Hepatic stellate cell (primary cell): ENCODE measurements around the gene DYNC1H1.
A peak's percentile ranks its signal among the peaks of the same experiment; 100 is the strongest.

Experiments used
- DNase-seq: peaks from one replicate; pipeline ENCODE4 v3.0.0; 2011; ENCODE audit warnings: low spot score

The DYNC1H1 gene

DNA sequence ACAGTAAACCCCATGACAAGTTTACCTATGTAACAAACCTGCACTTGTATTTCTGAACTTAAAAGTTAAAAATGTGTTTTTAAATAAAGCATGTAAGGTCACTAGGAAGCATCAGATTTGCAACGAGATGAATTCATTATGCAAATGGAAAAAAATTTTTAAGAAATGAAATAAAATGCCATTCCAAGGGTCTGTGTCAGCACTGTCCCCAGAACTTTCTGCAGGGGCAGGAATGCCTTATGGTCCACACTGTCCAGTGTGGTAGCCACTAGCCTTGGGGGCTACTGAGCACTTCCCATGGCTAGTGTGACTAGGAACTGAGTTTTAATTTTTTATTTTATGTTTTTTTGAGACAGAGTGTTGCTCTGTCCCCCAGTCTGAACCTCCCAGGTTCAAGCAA lies 73.3 kb downstream of the DYNC1H1 start:
- no peak for DNase-seq

DNA sequence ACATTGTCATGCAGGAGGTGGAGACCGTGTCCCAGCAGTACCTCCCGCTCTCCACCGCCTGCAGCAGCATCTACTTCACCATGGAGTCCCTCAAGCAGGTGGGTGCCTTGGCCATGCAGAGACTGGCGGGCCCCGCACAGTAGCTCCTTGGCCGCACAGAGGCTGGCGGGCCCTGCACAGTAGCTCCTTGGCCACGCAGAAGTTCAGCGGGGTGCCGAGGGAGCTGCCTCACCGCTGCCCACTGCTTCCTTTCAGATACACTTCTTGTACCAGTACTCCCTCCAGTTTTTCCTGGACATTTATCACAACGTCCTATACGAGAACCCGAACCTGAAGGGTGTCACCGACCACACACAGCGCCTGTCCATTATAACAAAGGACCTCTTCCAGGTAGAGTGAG lies 74.8 kb downstream of the DYNC1H1 start:
- DNase-seq: no peak

- no peak for DNase-seq
Observed at GRCh38 chr14:102040153-102040552, 75.8 kb downstream of the DYNC1H1 start.

GRCh38 chr14:102042699-102043098 lies 78.3 kb downstream of the DYNC1H1 start:
- no peak for DNase-seq

GRCh38 chr14:102043251-102044025 lies 79.1 kb downstream of the DYNC1H1 start:
- DNase-seq: no peak

DNA sequence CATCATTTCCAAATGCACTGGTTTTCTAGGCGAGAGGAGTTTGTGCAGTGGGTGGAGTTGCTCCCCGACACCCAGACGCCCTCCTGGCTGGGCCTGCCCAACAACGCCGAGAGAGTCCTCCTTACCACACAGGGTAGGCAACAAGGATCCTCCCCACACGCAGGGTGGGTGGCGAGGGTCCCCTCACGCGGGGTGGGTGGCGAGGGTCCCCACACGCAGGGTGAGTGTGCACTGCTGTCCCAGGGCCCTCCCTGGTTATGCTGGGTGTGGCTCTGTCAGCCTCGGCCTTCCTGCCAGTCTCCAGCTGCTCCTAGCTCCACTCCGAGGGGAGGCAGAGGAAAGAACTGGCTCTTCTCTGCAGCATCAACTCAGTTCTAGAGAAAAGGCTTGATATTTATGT lies 80.2 kb downstream of the DYNC1H1 start:
- DNase-seq: no peak

- peak; percentile 48 for DNase-seq
Observed at GRCh38 chr14:102046337-102047278, 82.2 kb downstream of the DYNC1H1 start.

DNA sequence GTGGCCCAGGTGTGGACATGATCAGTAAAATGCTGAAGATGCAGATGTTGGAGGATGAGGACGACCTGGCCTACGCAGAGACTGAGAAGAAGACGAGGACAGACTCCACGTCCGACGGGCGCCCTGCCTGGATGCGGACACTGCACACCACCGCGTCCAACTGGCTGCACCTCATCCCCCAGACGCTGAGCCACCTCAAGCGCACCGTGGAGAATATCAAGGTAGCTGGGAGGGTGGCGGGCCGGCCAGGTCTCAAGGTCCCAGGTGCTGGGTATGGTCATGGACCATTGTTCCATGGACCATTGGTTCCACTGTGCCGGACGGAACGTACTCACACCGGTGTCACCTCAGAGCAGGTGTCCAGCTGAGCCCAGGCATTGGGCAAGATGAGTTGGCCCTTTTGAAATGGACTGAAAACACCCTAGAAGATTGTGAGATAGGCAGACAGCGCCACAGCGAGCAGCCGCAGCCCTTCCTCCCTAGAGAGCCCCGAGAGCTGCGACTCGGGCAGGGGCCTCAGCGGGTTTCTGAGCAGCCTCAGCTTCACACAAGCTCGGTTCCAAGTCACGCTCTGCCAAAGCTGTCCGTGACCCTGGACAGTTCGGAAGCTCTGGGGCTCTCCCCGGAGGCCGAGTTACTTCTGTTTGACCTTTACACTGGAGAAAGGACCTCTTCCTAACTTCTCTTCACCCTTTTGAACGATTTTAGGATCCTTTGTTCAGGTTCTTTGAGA lies 83.6 kb downstream of the DYNC1H1 start:
- DNase-seq: no peak

DNA sequence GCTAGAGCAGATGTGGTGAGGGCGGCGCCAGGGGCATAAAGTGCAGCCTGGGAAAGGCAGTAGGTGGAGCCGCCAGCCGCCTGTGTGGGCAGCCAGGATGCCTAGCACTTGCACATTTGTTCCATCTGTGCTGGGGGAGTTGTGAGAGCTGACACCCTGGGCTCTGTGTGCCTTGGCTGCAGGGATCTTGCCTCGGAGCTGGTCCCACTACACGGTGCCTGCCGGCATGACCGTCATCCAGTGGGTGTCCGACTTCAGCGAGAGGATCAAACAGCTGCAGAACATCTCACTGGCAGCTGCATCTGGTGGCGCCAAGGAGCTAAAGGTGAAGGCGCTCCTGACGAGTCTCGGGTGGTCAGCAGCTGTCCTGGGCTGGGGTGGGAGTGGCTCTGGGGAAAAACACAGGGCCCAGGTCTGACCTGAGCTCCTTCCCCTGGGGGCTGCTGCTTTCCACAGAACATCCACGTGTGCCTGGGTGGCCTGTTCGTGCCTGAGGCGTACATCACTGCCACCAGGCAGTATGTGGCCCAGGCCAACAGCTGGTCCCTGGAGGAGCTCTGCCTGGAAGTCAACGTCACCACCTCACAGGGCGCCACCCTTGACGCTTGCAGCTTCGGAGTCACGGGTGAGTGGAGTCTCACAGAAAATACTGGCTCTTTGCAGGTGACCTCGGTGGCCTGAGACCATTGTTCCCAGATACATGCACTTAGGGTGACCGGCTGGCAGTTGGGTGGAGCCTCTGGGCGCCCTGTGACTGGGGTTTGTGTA lies 85.1 kb downstream of the DYNC1H1 start:
- DNase-seq: no peak

DNA sequence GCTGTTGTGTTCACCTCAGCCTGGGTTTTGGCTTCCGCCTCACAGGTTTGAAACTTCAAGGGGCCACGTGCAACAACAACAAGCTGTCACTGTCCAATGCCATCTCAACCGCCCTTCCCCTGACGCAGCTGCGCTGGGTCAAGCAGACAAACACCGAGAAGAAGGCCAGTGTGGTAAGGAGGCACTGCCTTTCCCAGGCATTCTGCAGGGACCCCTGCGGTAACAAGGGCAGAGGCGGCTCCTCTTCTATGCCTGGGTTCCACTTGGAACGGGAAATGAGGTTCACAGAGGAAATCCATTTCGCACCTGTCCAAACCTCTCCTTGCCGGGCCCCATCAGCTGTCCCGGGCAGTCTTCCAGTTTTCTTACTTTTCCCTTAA lies 85.6 kb downstream of the DYNC1H1 start:
- DNase-seq: no peak

DNA sequence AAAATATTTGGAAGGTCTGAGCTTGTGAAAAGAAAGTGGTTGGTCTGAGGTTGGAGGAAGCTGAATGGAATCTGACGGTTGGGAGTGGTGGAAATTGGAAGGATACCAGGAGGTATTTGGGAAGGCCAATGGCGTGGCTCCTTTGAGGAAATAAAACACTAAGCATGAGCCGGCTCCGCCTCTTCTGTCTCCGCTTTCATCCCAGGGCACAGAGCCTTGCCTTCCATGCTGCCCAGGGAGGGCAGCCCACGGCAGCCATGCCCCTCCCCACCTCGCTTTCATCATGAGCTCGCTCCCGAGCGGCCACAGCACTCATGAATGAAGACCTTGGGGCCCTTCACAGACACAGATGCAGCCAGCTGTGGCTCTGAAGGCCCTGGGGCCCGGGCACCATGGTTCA lies 86.3 kb downstream of the DYNC1H1 start:
- no peak for DNase-seq

- no peak for DNase-seq
Observed at GRCh38 chr14:102052522-102052921, 88.1 kb downstream of the DYNC1H1 start.

DNA sequence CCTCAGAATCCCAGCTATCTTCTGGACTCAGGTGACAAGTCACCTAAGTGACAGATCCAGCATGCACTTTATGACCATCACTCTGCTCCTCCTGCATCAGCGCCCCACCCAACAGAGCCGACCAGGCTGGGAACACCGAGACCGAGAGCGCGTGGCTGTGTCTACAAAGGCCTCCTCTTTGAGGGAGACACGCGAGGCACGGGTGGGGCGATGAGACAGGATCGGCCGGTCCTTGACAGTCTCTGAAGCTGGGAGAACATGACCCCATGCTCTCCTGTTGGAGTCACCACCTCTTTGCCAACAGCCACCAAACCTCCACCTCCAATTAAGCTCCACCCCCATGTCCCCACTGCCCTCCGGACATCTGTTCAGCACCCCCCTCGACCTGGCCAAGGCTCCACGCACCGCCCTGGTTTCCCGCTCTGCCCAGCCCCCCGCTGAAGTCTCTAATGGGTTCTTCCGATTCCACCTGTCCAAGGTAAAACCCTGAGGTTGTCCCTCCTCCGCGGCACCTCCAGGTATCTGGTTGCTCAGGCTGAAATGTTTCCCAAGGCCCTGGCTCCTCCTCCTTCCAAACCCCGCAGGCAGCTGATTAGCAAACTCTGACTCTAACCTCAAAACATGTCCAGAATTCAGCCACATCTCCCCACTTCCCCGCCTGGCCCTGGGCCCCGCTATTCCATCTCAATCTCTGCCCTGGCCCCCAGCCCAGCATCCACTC lies 91.0 kb downstream of the DYNC1H1 start:
- DNase-seq: peak; percentile 48

- no peak for DNase-seq
Observed at GRCh38 chr14:102056694-102057442, 92.5 kb downstream of the DYNC1H1 start.

DNA sequence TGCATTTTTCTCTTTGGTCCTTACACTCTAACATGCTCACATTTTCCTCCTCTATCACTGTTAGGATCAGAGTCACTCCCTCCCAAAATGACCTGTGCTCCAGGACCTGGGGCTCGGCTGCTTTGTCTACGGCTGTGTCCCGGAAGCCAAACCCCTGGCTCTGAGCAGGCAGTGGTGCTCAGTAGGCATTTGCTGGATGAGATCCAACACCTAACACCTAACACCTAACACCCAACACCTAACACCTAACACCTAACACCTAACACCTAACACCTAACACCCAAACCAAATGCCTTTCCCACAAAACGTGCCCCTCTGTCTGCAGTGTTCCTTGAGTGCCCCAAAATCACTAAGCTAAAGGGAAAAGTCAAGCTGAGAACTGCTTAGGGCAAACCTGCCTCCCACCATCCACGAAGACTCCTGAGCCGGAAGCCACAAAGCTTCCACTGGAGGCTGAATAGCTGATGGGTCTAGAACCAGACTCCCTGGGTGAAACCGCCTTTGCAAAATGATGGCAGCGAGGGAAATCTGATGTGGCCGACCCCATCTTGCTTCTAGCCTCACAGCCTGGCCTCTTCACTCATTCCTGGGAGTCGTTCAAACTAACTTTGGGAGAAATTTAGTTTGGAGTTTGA lies 93.2 kb downstream of the DYNC1H1 start:
- no peak for DNase-seq

DNA sequence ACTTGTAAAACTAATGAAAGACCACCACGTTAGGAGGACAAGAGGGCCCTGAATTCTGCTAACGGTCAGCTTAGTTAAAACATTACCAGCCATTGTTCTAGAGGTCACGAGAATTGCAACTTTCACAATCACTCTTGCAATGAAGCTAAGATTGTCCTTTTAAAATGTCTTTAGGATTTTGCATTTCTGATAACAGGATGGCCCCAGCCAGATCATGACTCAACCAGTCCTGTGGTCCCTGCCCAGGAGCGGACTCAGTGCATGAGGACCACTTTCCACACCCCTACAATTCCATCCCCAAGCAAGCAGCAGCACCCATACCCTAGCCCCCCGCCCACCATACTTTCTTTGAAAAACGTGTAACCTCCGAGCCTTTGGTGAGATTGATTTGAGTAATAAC lies 93.8 kb downstream of the DYNC1H1 start:
- no peak for DNase-seq

- no peak for DNase-seq
Observed at GRCh38 chr14:102058961-102059360, 94.6 kb downstream of the DYNC1H1 start.

DNA sequence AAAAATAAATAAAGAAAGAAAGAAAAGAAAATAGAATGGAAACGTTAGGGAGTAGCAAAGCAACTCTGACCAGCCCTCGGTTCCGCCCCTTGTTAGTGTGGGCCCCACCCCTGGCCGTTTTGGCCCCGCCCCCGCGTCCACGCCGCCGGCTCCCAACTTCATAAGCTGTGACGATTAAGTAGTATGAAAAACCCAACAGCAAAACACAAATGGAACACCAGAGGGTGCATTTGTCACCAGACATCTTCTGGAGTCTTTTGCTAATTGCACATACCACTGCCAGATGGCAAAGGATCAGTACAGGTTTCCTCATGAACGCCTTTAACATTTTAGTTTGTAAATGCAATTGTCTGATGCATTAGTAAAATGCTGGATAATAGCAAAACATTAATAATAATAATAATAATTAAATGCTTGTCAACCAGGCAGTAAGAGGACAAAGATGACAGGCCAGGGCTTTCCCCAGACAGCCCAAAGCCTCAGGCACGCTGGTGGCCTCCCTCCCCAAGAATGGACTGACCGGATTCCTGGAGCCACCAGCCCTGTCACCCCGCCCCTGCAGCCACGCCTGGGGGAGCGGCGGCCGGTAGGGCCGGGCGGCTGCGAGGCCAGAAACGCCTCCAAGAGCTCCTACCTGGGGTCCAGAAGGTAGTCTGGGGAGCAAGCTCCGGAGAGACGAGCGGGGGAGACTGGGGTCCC lies 98.9 kb downstream of the DYNC1H1 start:
- peak; percentile 87 for DNase-seq

DNA sequence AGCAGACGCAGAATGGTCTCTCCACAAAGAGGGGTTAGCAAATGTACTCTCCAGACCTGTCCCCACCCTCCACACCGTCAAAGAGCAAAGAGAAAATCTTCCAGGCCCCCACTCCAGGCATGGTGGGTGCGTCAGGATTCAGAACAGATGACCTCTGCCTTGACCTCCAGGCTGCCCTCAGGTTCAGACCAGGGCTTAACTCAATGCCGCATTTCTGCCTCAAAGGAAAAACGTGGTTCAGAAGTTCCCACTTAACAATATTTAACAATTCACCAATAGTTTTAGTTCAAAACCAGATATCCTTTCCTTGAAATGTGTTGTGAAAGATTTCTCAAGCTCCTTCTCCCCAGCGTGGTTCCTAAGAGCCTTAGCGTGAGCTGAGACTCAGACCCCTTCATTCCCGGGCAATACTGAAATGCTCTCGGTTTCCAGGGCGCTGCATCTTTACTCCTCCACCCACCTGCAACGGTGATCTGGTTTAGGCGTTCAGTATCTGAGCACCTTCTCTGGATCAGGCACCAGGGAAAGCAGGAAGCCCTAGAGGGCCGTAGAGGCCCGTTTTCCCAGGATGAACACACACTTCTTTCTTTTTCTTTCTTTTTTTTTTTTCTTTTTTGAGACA lies 99.5 kb downstream of the DYNC1H1 start:
- DNase-seq: no peak
